Effector memory CD4-positive, alpha-beta T cell (primary cell): ENCODE measurements around the gene MTMR3.
"Not testable (repeated sequence)": the region's sequence is repeated elsewhere in the genome, so short reads cannot be mapped to it uniquely, and the experiment has no call there.

ENCODE experiments used
- DNase-seq, 3 donors: peaks; one replicate each; pipeline ENCODE4 v3.0.0-alpha.2; 2020
- H3K27ac ChIP-seq: 2 replicates; pipeline ENCODE4 v1.7.0; 2013; ENCODE audit warnings: mild to moderate bottlenecking, low read length, moderate library complexity; ENCODE audit not compliant: insufficient read depth, poor library complexity, severe bottlenecking
- H3K27me3 ChIP-seq: replicated peaks from 2 replicates; pipeline ENCODE4 v1.7.0; 2013; ENCODE audit warnings: mild to moderate bottlenecking, low read length; ENCODE audit not compliant: insufficient read depth, control insufficient read depth, poor library complexity, severe bottlenecking
- H3K36me3 ChIP-seq: 2 replicates; pipeline ENCODE4 v1.7.0; 2013; ENCODE audit warnings: mild to moderate bottlenecking, low read length, moderate library complexity; ENCODE audit not compliant: control insufficient read depth, insufficient read depth
- H3K4me1 ChIP-seq: 2 replicates; pipeline ENCODE4 v1.7.0; 2013; ENCODE audit warnings: low read length, mild to moderate bottlenecking; ENCODE audit not compliant: control insufficient read depth, insufficient read depth, poor library complexity, severe bottlenecking
- H3K4me3 ChIP-seq: 2 replicates; pipeline ENCODE4 v1.7.0; 2013; ENCODE audit warnings: low read length, low read depth, mild to moderate bottlenecking; ENCODE audit not compliant: insufficient read depth, poor library complexity, severe bottlenecking
- H3K9me3 ChIP-seq: 2 replicates; pipeline ENCODE4 v1.7.0; 2013; ENCODE audit warnings: mild to moderate bottlenecking, low read length, moderate library complexity; ENCODE audit not compliant: control insufficient read depth

Gene MTMR3

GRCh38 chr22:29842740-29843139 is 40.2 kb upstream of the MTMR3 start:
- no peak overlapping the region for H3K27ac ChIP-seq
- no peak for DNase-seq
- H3K4me3 ChIP-seq = no peak overlapping the region
- H3K9me3 ChIP-seq = no peaks in the 10 kb centered on the region
- H3K4me1 ChIP-seq = peaks cover 8% of the 10 kb centered on the region
- H3K27me3 ChIP-seq = no peaks in the 10 kb centered on the region
- H3K36me3 ChIP-seq = no peaks in the 10 kb centered on the region

- H3K9me3 ChIP-seq = no peaks in the 10 kb centered on the region
- H3K4me1 ChIP-seq = no peaks in the 10 kb centered on the region
- DNase-seq = no peak
- no peaks in the 10 kb centered on the region for H3K36me3 ChIP-seq
- H3K4me3 ChIP-seq = no peak overlapping the region
- H3K27me3 ChIP-seq = no peaks in the 10 kb centered on the region
- H3K27ac ChIP-seq = no peak overlapping the region
These were observed 36.7 kb upstream of the MTMR3 start for GRCh38 chr22:29846290-29846689.

GRCh38 chr22:29848111-29848510 is 34.9 kb upstream of the MTMR3 start:
- no peaks in the 10 kb centered on the region for H3K9me3 ChIP-seq
- H3K27me3 ChIP-seq = no peaks in the 10 kb centered on the region
- H3K36me3 ChIP-seq = no peaks in the 10 kb centered on the region
- no peak for DNase-seq
- H3K27ac ChIP-seq = no peak overlapping the region
- no peak overlapping the region for H3K4me3 ChIP-seq
- no peaks in the 10 kb centered on the region for H3K4me1 ChIP-seq

GRCh38 chr22:29854432-29854831 is 28.5 kb upstream of the MTMR3 start:
- Histone ChIP-seq H3K4me1 (no peaks in the 10 kb centered on the region), H3K27ac (no peak overlapping the region), H3K9me3 (no peaks in the 10 kb centered on the region), H3K27me3 (no peaks in the 10 kb centered on the region), H3K36me3 (no peaks in the 10 kb centered on the region), H3K4me3 (no peak overlapping the region)
- DNase-seq = no peak

- Histone ChIP-seq H3K36me3 (no peaks in the 10 kb centered on the region), H3K4me1 (no peaks in the 10 kb centered on the region), H3K27ac (no peak overlapping the region), H3K27me3 (no peaks in the 10 kb centered on the region), H3K9me3 (no peaks in the 10 kb centered on the region), H3K4me3 (no peak overlapping the region)
- DNase-seq = no peak
These were observed 27.3 kb upstream of the MTMR3 start for GRCh38 chr22:29855611-29856181.

GRCh38 chr22:29856496-29856895 is 26.5 kb upstream of the MTMR3 start:
- H3K9me3 ChIP-seq = no peaks in the 10 kb centered on the region
- no peaks in the 10 kb centered on the region for H3K36me3 ChIP-seq
- no peaks in the 10 kb centered on the region for H3K4me1 ChIP-seq
- no peaks in the 10 kb centered on the region for H3K27me3 ChIP-seq
- H3K4me3 ChIP-seq = no peak overlapping the region
- DNase-seq = no peak
- H3K27ac ChIP-seq = no peak overlapping the region

- H3K4me1 ChIP-seq, H3K36me3 ChIP-seq, H3K4me3 ChIP-seq, H3K27ac ChIP-seq, DNase-seq, H3K27me3 ChIP-seq, H3K9me3 ChIP-seq: not testable (repeated sequence)
These were observed 23.9 kb upstream of the MTMR3 start for GRCh38 chr22:29859030-29859429.

- Histone ChIP-seq H3K4me3 (no peak overlapping the region), H3K4me1 (no peaks in the 10 kb centered on the region), H3K9me3 (no peaks in the 10 kb centered on the region)
These were observed 22.8 kb upstream of the MTMR3 start for GRCh38 chr22:29860006-29860766.

GRCh38 chr22:29861672-29862297 is 21.2 kb upstream of the MTMR3 start:
- no peaks in the 10 kb centered on the region for H3K4me1 ChIP-seq
- H3K36me3 ChIP-seq = no peaks in the 10 kb centered on the region
- H3K9me3 ChIP-seq = no peaks in the 10 kb centered on the region
- DNase-seq = no peak
- H3K27ac ChIP-seq = no peak overlapping the region
- no peaks in the 10 kb centered on the region for H3K27me3 ChIP-seq
- H3K4me3 ChIP-seq = no peak overlapping the region

More at GRCh38 chr22:29860006-29860766, 22.8 kb upstream of the MTMR3 start:
- Histone ChIP-seq H3K36me3 (no peaks in the 10 kb centered on the region), H3K27ac (no peak overlapping the region), H3K27me3 (no peaks in the 10 kb centered on the region)
- DNase-seq = no peak

- not testable (repeated sequence) for H3K4me1 ChIP-seq, H3K4me3 ChIP-seq, H3K27ac ChIP-seq
These were observed 17.4 kb upstream of the MTMR3 start for GRCh38 chr22:29865572-29865971.

More at GRCh38 chr22:29865572-29865971, 17.4 kb upstream of the MTMR3 start:
- DNase-seq, H3K27me3 ChIP-seq, H3K36me3 ChIP-seq, H3K9me3 ChIP-seq: not testable (repeated sequence)
